ENCODE measurements around the gene CCNJL. TPM values are rescaled to one million over a fixed set of nuclear protein-coding genes. Genes with fewer than 3 reads are reported as not detected.

Gene CCNJL
- total RNA-seq, 1 donor from 2014 or later, result 123 TPM

- Mint-ChIP-seq H3K4me1 (ENCODE audit: low read depth, unreplicated experiment) (peaks cover 59% of the 10 kb centered on the region), H3K27me3 (ENCODE audit: unreplicated experiment) (peaks cover 17% of the 10 kb centered on the region), H3K36me3 (ENCODE audit: unreplicated experiment) (no peaks in the 10 kb centered on the region), H3K4me3 (ENCODE audit: unreplicated experiment) (peak overlapping the region; percentile 30), H3K9me3 (ENCODE audit: unreplicated experiment) (peaks cover 17% of the 10 kb centered on the region), H3K27ac (ENCODE audit: unreplicated experiment) (peak overlapping the region; percentile 92)
- no peak for DNase-seq
- TF ChIP-seq, protein P1, sequence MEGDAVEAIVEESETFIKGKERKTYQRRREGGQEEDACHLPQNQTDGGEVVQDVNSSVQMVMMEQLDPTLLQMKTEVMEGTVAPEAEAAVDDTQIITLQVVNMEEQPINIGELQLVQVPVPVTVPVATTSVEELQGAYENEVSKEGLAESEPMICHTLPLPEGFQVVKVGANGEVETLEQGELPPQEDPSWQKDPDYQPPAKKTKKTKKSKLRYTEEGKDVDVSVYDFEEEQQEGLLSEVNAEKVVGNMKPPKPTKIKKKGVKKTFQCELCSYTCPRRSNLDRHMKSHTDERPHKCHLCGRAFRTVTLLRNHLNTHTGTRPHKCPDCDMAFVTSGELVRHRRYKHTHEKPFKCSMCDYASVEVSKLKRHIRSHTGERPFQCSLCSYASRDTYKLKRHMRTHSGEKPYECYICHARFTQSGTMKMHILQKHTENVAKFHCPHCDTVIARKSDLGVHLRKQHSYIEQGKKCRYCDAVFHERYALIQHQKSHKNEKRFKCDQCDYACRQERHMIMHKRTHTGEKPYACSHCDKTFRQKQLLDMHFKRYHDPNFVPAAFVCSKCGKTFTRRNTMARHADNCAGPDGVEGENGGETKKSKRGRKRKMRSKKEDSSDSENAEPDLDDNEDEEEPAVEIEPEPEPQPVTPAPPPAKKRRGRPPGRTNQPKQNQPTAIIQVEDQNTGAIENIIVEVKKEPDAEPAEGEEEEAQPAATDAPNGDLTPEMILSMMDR (IDR thresholded peaks at IDR 0.05; ENCODE audit: partially characterized antibody, unreplicated experiment), result no peak
Observed at GRCh38 chr5:160289356-160289651, 23.1 kb downstream of the CCNJL start.

- Mint-ChIP-seq H3K27me3 (ENCODE audit: unreplicated experiment) (peaks cover 16% of the 10 kb centered on the region), H3K4me3 (ENCODE audit: unreplicated experiment) (peak overlapping the region; percentile 71), H3K36me3 (ENCODE audit: unreplicated experiment) (no peaks in the 10 kb centered on the region), H3K4me1 (ENCODE audit: low read depth, unreplicated experiment) (peaks cover 53% of the 10 kb centered on the region), H3K9me3 (ENCODE audit: unreplicated experiment) (peaks cover 23% of the 10 kb centered on the region), H3K27ac (ENCODE audit: unreplicated experiment) (peak overlapping the region; percentile 92)
- TF ChIP-seq, protein P1 (IDR thresholded peaks at IDR 0.05; ENCODE audit: partially characterized antibody, unreplicated experiment), result no peak
- peak; percentile 78 for DNase-seq
Observed at GRCh38 chr5:160287378-160288051, 24.8 kb downstream of the CCNJL start.

GRCh38 chr5:160286947-160287346, 25.4 kb downstream of the CCNJL start:
- Mint-ChIP-seq H3K9me3 (ENCODE audit: unreplicated experiment) (peaks cover 21% of the 10 kb centered on the region), H3K4me3 (ENCODE audit: unreplicated experiment) (peak overlapping the region; percentile 71), H3K36me3 (ENCODE audit: unreplicated experiment) (no peaks in the 10 kb centered on the region), H3K27ac (ENCODE audit: unreplicated experiment) (peak overlapping the region; percentile 92), H3K4me1 (ENCODE audit: low read depth, unreplicated experiment) (peaks cover 56% of the 10 kb centered on the region), H3K27me3 (ENCODE audit: unreplicated experiment) (peaks cover 16% of the 10 kb centered on the region)
- no peak for DNase-seq
- TF ChIP-seq, protein P1 (IDR thresholded peaks at IDR 0.05; ENCODE audit: partially characterized antibody, unreplicated experiment), result no peak

DNA sequence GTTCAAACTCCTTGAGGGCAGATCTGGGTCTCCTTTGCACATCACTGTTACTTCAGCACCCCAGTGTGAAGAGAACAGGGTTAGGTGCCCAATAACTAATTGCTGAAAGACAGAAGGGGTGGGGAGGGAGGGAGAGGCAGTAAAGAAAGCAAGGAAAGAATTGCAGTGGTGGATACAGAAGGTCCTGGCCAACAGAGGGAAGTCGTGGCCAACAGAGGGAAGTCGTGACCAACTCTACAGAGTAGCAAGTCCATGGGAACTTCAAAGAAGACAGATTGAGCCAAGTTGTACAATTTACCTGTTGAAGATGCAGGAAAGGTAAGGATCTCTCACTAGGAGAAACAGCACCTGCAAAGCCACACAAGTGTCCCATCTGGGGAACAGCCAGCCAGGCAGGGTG, 27.0 kb downstream of the CCNJL start:
- Mint-ChIP-seq H3K4me1 (ENCODE audit: low read depth, unreplicated experiment) (peaks cover 69% of the 10 kb centered on the region), H3K27ac (ENCODE audit: unreplicated experiment) (peak overlapping the region; percentile 87), H3K4me3 (ENCODE audit: unreplicated experiment) (peak overlapping the region; percentile 73), H3K9me3 (ENCODE audit: unreplicated experiment) (peaks cover 21% of the 10 kb centered on the region), H3K27me3 (ENCODE audit: unreplicated experiment) (peaks cover 16% of the 10 kb centered on the region), H3K36me3 (ENCODE audit: unreplicated experiment) (peaks cover 1% of the 10 kb centered on the region)
- no peak for DNase-seq
- TF ChIP-seq, protein P1 (IDR thresholded peaks at IDR 0.05; ENCODE audit: partially characterized antibody, unreplicated experiment), result no peak

DNA sequence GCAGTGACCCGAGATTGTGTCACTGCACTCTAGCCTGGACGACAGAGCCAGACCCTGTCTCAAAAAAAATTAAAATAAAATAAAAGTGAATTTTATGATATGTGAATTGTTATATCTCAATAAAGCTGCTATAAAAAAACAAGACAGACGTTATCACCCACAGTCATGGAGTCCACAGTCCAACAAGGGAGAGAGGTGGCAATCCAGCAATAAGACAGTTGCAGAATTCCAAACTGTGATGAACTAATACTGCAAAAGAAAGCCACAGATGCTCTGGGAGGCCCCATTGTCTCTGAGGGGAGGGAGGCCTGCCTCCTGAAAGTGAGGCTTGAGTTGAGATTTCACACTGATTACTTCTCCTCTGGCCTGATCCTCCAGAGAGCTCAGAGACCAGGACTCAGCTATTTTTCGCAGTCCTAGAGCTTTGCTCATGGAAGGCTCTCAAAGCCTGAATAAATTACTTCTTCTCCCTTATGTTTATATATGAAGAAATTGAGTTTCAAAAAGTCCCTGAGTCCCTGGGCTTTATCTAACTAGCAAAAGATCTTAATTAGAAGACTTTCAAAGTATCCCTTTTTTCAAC, 28.0 kb downstream of the CCNJL start:
- Mint-ChIP-seq H3K36me3 (ENCODE audit: unreplicated experiment) (peaks cover 4% of the 10 kb centered on the region), H3K27ac (ENCODE audit: unreplicated experiment) (peak overlapping the region; percentile 92), H3K4me3 (ENCODE audit: unreplicated experiment) (peak overlapping the region; percentile 73), H3K9me3 (ENCODE audit: unreplicated experiment) (peaks cover 23% of the 10 kb centered on the region), H3K27me3 (ENCODE audit: unreplicated experiment) (peaks cover 16% of the 10 kb centered on the region), H3K4me1 (ENCODE audit: low read depth, unreplicated experiment) (peaks cover 74% of the 10 kb centered on the region)
- peak; percentile 49 for DNase-seq
- TF ChIP-seq, protein P1 (IDR thresholded peaks at IDR 0.05; ENCODE audit: partially characterized antibody, unreplicated experiment), result no peak
